Adrenal gland (tissue), 12 donors: ENCODE measurements around the gene CAMK2D. TPM values are rescaled to one million over a fixed set of nuclear protein-coding genes. Genes with fewer than 3 reads are reported as not detected.
A peak's percentile ranks its signal among the peaks of the same experiment; 100 is the strongest.

Source experiments
- DNase-seq, 7 donors: peaks; one replicate each; pipeline ENCODE4 v3.0.0-alpha.2; 2019 to 2020
- H3K27ac ChIP-seq, 5 donors: fragments of 200-600 bp; sonication (generic) in 4 of 5; 1 replicate in 3 of 5; 2 replicates in 2 of 5; pipeline versions ENCODE4 v1.5.1 to v1.8.0; 2016 to 2020; ENCODE audit warnings: mild to moderate bottlenecking in 1 of 5
- H3K27me3 ChIP-seq: fragments of 200-600 bp; 2 replicates; pipeline ENCODE4 v1.8.0; 2021
- H3K36me3 ChIP-seq, 2 donors: fragments of 200-600 bp; replicated peaks in 1 of 2; 1 replicate in 1 of 2; 2 replicates in 1 of 2; pipeline versions ENCODE4 v1.5.1 to v1.8.0; 2018 to 2022
- H3K4me1 ChIP-seq, 2 donors: fragments of 200-600 bp; replicated peaks in 1 of 2; 1 replicate in 1 of 2; 2 replicates in 1 of 2; pipeline versions ENCODE4 v1.5.1 to v1.8.0; 2018 to 2021
- H3K4me3 ChIP-seq, 4 donors: fragments of 200-600 bp; sonication (generic) in 3 of 4; one replicate each; pipeline ENCODE4 v1.5.1; 2016 to 2018
- H3K9me3 ChIP-seq, 3 donors: fragments of 200-600 bp; sonication (generic) in 1 of 3; replicated peaks in 1 of 3; 1 replicate in 2 of 3; 2 replicates in 1 of 3; pipeline versions ENCODE4 v1.5.1 to v1.8.0; 2016 to 2021
- POLR2A ChIP-seq, 2 donors: fragments of 450-650 bp; IDR thresholded peaks; one replicate each; pipeline ENCODE4 v1.6.1; 2017; ENCODE audit warnings: antibody characterized with exemption in 2 of 2, mild to moderate bottlenecking in 2 of 2, moderate library complexity in 1 of 2
- WGBS, 4 donors: extraction: QIAGEN DNeasy Blood & Tissue Kit in 2 of 4; methylation state at CpG; one replicate each; pipeline versions ENCODE4 v1.1.5 to v1.1.7; 2013 to 2017; 5-methylcytosine and 5-hydroxymethylcytosine counted together
- intact Hi-C, 2 donors: fragments of 100-400 bp; cut with DNase I; formaldehyde crosslinking; loops; one replicate each; pipeline versions ENCODE4 v1.14.1 to v1.15.0; 2022 to 2023
- polyA plus RNA-seq, 3 donors: library from polyadenylated mRNA; stranded (reverse); fragments of 200-250 nt in 2 of 3; fragments of 350-450 nt in 1 of 3; fragmentation: Illumina TruSeq in 1 of 3; extraction: RNeasy Lipid Tissue Mini Kit (QIAGEN cat#74804) in 1 of 3; gene quantifications; one replicate each; pipeline ENCODE4 v1.2.3, GENCODE V29; 2013 to 2014
- total RNA-seq, 9 donors: library from RNA; depleted of rRNA in 4 of 9; stranded (reverse); fragments of >200 nt in 4 of 9; fragments of 120-200 nt in 1 of 9; fragmentation: NEBNext Ultra II Directional in 1 of 9; extraction: Animal tissue kit (Norgen Biotek cat#: 25700) in 1 of 9; gene quantifications; one replicate each; pipeline versions ENCODE4 v1.1.0 to v1.2.4, GENCODE V29; 2013 to 2023
- TF ChIP-seq, protein P1 (sequence below), 6 experiments: fragments of 450-650 bp in 4 of 6; fragments of 200-600 bp in 2 of 6; sonication (generic) in 1 of 6; IDR thresholded peaks; 1 replicate in 5 of 6; 2 replicates in 1 of 6; pipeline versions ENCODE4 v1.5.1 to v1.8.0; 2016 to 2021; ENCODE audit warnings: antibody characterized with exemption in 6 of 6, mild to moderate bottlenecking in 2 of 6, moderate library complexity in 1 of 6
- donor health status: healthy with polysubstance abuse.
- donor health status: Bipolar disorder and iron deficiency.
- donor health status: DM: yes; HTN: yes; CAD: no.
- donor health status: DM: no; HTN: no; CAD: no.
- donor health status: DM: no; HTN: no; CAD: no.
- donor health status: DM: yes; HTN: yes; CAD: no.

CAMK2D gene
- total and polyA plus RNA-seq, 12 donors, result 7.6 to 83.9 (median 33.6) TPM

DNA sequence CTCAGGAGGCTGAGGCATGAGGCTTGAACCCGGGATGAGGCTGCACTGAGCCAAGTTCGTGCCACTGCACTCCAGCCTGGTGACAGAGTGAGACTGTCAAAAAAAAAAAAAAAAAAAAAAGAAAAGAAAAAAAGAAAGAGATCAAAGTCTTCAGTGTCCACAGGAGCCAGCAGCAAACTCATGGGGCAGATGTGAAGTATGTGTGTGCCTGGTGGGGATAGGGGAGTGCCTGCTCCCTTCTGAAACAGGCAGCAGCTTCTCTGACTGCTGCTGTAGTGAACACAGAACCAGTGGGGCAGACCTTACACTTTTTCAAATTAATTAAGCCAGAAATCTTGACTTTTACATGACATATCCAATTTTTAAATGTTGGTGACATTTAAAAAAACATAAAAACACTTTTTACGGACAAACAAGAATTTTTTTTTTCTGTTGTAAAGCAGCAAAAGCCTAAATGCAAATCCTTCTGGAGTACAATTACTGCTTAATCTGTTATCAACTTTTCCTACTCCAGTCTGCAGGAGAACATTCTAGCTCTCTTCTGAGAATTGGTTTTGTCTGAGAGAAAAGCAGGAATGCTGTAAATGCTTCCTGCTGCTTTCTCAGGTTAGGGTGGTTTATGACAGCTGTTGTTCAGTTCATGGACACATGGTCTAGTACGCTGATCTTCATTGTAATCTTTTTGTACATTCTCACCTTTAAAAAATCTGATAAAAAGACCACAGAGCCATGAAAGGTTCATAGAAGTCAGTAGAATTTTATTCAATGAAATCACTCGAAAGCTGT lies 311.1 kb downstream of the CAMK2D start:
- H3K27ac ChIP-seq, result no peak overlapping the region
- H3K36me3 ChIP-seq, result peaks cover 0 to 3% of the 10 kb centered on the region in 2 donors
- H3K27me3 ChIP-seq, result no peaks in the 10 kb centered on the region
- H3K9me3 ChIP-seq, result no peaks in the 10 kb centered on the region
- peaks cover 0 to 35% of the 10 kb centered on the region in 2 donors for H3K4me1 ChIP-seq
- H3K4me3 ChIP-seq, result no peak overlapping the region
- 82 to 94% (median 91%) methylated on average over 5 of the region's 5 CpGs for WGBS, 4 donors
- DNase-seq, result no peak
- intact Hi-C loops, result no loop called here
- TF ChIP-seq, protein P1, sequence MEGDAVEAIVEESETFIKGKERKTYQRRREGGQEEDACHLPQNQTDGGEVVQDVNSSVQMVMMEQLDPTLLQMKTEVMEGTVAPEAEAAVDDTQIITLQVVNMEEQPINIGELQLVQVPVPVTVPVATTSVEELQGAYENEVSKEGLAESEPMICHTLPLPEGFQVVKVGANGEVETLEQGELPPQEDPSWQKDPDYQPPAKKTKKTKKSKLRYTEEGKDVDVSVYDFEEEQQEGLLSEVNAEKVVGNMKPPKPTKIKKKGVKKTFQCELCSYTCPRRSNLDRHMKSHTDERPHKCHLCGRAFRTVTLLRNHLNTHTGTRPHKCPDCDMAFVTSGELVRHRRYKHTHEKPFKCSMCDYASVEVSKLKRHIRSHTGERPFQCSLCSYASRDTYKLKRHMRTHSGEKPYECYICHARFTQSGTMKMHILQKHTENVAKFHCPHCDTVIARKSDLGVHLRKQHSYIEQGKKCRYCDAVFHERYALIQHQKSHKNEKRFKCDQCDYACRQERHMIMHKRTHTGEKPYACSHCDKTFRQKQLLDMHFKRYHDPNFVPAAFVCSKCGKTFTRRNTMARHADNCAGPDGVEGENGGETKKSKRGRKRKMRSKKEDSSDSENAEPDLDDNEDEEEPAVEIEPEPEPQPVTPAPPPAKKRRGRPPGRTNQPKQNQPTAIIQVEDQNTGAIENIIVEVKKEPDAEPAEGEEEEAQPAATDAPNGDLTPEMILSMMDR (IDR thresholded peaks at IDR 0.05), result no peak

DNA sequence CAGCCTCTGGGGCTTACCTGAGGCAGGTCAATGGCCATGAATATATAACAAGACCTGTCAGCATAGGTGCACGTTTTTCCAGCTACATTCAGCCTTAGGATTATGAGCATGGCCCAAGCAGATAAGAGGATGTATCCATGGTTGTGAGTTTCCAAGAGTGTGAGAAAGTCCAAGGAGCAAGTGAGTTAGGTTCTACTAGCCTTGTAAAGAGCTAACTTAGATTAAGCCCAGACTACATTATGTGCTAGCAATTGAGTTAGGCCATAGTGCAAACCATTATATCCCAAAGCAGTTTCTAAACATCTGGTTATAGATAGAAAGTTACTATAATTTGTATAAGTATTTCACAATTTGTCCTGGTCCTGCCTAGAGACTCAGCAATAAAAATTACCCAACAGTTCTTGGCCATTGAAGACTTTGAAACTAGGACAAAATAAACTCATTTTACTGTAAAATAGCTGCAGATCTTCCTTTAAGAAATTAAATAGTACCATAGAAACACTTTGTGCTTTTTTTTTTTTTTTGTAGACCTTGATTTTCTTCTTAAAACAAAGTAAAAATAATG lies 312.0 kb downstream of the CAMK2D start:
- intact Hi-C loops, result no loop called here
- Histone ChIP-seq H3K36me3 (no peaks in the 10 kb centered on the region), H3K4me1 (peaks cover 2 to 45% of the 10 kb centered on the region in 2 donors), H3K4me3 (no peak overlapping the region), H3K9me3 (no peaks in the 10 kb centered on the region), H3K27ac (peak overlapping the region in 1 of 5 donors; percentile 43), H3K27me3 (no peaks in the 10 kb centered on the region)
- 68 to 88% (median 77%) methylated on average over 1 of the region's 1 CpG for WGBS, 4 donors
- TF ChIP-seq POLR2A (IDR thresholded peaks at IDR 0.05), result no peak
- TF ChIP-seq, protein P1 (IDR thresholded peaks at IDR 0.05), result no peak
- DNase-seq, result no peak

DNA sequence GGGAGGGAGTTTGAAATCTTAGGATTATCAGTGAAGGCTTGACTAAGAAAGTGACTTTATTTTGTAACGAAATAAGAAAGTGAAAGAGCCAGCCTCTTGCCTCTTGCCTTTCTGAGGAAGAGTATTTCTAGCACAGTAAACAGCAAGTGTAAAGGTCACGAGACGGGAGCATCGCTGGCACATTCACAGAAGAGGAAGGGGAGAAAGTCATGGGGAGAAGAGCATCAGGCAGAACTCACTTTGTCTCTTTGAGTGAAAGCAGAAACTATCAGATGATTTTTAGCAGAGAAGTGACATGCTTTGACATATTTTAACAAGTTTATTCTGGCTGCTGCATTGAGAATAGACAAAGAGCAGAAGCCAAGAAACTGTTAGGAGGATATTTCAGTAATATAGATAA lies 313.8 kb downstream of the CAMK2D start:
- no peak for TF ChIP-seq POLR2A (IDR thresholded peaks at IDR 0.05)
- TF ChIP-seq, protein P1 (IDR thresholded peaks at IDR 0.05), result no peak
- Histone ChIP-seq H3K4me3 (peak overlapping the region in 1 of 4 donors; percentile 42), H3K27me3 (no peaks in the 10 kb centered on the region), H3K4me1 (peaks cover 7 to 46% of the 10 kb centered on the region in 2 donors), H3K9me3 (no peaks in the 10 kb centered on the region), H3K36me3 (no peaks in the 10 kb centered on the region), H3K27ac (peak overlapping the region in 3 of 5 donors; percentile 20 to 61 (median 33))
- peak in 5 of 7 donors; percentile 27 to 66 (median 39) for DNase-seq
- WGBS, 4 donors, result 1 to 17% (median 16%) methylated on average over 4 of the region's 4 CpGs
- intact Hi-C loops, result no loop called here

DNA sequence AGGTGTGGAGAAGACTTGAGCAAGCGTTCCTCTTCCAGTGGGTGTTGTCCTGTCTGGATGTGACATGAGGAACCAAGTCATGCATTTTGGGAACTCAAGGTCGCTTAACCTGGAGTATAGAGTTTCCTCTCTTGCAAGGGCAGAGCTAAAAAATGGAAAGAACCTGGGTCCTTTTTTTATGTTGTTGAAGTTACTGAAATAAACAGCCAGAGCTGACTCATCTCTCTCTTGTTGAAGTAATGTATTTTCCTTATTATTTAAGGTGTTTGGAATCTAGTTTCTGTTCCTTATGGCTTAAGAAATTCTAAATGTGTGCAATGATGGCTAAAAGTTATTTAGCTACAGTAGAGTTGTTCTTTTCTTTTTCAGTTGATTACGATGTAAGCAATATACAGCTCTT lies 314.5 kb downstream of the CAMK2D start:
- H3K4me1 ChIP-seq, result peaks cover 7 to 46% of the 10 kb centered on the region in 2 donors
- H3K9me3 ChIP-seq, result no peaks in the 10 kb centered on the region
- H3K27me3 ChIP-seq, result no peaks in the 10 kb centered on the region
- H3K36me3 ChIP-seq, result no peaks in the 10 kb centered on the region
- no peak for TF ChIP-seq POLR2A (IDR thresholded peaks at IDR 0.05)
- TF ChIP-seq, protein P1 (IDR thresholded peaks at IDR 0.05), result no peak
- DNase-seq, result no peak
- no peak overlapping the region for H3K4me3 ChIP-seq
- peak overlapping the region in 2 of 5 donors; percentile 33 to 61 for H3K27ac ChIP-seq
- 83 to 93% (median 89%) methylated on average over 3 of the region's 3 CpGs for WGBS, 4 donors
- intact Hi-C loops, result no loop called here
